ENCODE data around the gene KRT36.

KRT36 gene

GRCh38 chr17:41489531-41489930 lies at the start of gene KRT36:
TSS of gene KRT36 (minus strand) at chr17:41489910. CDS start at chr17:41489864, 46 bp downstream.
- POLR2A ChIA-PET: interaction anchor here (1.0 kb wide), 1 partner anchor 176 kb away, joined by 3 read pairs; no protein-coding TSS in a partner anchor
- CTCF ChIA-PET: interaction anchor here (0.6 to 1.6 kb wide), 2 partner anchors 33 to 59 kb away, joined by 4 to 6 read pairs; no protein-coding TSS in a partner anchor
- DNase-seq (ENCODE audit: extremely low spot score): no peak
- no peak for TF ChIP-seq HDGF (IDR thresholded peaks at IDR 0.05; ENCODE audit: borderline replicate concordance)
- no peak for TF ChIP-seq TARDBP (IDR thresholded peaks at IDR 0.05)
- no peak for TF ChIP-seq L3MBTL2 (conservative IDR thresholded peaks at IDR 0.05)
- TF ChIP-seq, protein P1, sequence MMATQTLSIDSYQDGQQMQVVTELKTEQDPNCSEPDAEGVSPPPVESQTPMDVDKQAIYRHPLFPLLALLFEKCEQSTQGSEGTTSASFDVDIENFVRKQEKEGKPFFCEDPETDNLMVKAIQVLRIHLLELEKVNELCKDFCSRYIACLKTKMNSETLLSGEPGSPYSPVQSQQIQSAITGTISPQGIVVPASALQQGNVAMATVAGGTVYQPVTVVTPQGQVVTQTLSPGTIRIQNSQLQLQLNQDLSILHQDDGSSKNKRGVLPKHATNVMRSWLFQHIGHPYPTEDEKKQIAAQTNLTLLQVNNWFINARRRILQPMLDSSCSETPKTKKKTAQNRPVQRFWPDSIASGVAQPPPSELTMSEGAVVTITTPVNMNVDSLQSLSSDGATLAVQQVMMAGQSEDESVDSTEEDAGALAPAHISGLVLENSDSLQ (IDR thresholded peaks at IDR 0.05): no peak
- no peak for TF ChIP-seq SP1 (IDR thresholded peaks at IDR 0.05)
- no peak for TF ChIP-seq ZNF384 (IDR thresholded peaks at IDR 0.05)
- TF ChIP-seq LEF1 (IDR thresholded peaks at IDR 0.05; ENCODE audit: borderline replicate concordance): no peak
- no peak for TF ChIP-seq ELF4 (IDR thresholded peaks at IDR 0.05)
- TF ChIP-seq BHLHE40 (IDR thresholded peaks at IDR 0.05; ENCODE audit: borderline replicate concordance): no peak

DNA sequence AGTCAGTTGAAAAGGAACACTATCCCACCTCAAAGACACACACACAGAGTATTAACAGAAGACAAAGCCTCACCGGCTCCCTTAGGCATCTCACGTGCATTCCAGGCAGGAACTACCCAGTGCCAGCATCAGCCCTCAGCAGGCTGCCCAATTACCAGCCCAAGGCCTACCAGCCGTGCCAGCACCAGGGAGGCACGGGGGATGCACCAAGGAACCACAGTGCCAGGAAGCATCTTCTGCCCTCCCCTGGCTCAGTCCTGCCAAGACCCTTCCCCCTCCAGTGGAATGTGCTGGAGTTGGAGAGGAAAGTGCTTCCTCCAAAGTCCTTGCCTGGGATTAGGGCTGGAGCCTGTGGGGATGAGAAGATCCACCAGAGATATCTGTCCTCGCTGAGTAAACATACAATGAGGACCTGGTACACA lies 49.4 kb upstream of the KRT36 start:
- POLR2A ChIA-PET: no interaction called here
- TF ChIP-seq, protein P1 (IDR thresholded peaks at IDR 0.05): no peak
- TF ChIP-seq TARDBP (IDR thresholded peaks at IDR 0.05) (no peak), FOXA1 (IDR thresholded peaks at IDR 0.05) (no peak), ARNT (IDR thresholded peaks at IDR 0.05) (no peak)
- CTCF ChIA-PET: interaction anchor here (2.8 kb wide), 1 partner anchor 10 kb away, joined by 36 read pairs; no protein-coding TSS in a partner anchor
- no peak for DNase-seq (ENCODE audit: extremely low spot score)

GRCh38 chr17:41538565-41538991 lies 48.9 kb upstream of the KRT36 start:
- ChIA-PET POLR2A (no interaction called here), CTCF (interaction anchor here (2.8 kb wide), 1 partner anchor 10 kb away, joined by 36 read pairs; no protein-coding TSS in a partner anchor)
- no peak for DNase-seq (ENCODE audit: extremely low spot score)
- TF ChIP-seq NFRKB (IDR thresholded peaks at IDR 0.05) (no peak), FOXM1 (IDR thresholded peaks at IDR 0.05; ENCODE audit: borderline replicate concordance) (no peak), CTBP1 (IDR thresholded peaks at IDR 0.05; ENCODE audit: borderline replicate concordance) (no peak), ARNT (IDR thresholded peaks at IDR 0.05) (no peak), TARDBP (IDR thresholded peaks at IDR 0.05) (no peak), ZNF384 (IDR thresholded peaks at IDR 0.05) (no peak), HDGF (IDR thresholded peaks at IDR 0.05; ENCODE audit: borderline replicate concordance) (no peak), SUZ12 (IDR thresholded peaks at IDR 0.05) (no peak), L3MBTL2 (conservative IDR thresholded peaks at IDR 0.05) (no peak)
- TF ChIP-seq, protein P1 (IDR thresholded peaks at IDR 0.05): no peak

GRCh38 chr17:41537990-41538389 lies 48.3 kb upstream of the KRT36 start:
- DNase-seq (ENCODE audit: extremely low spot score): no peak
- POLR2A ChIA-PET: no interaction called here
- TF ChIP-seq CTBP1 (IDR thresholded peaks at IDR 0.05; ENCODE audit: borderline replicate concordance): no peak
- TF ChIP-seq SUZ12 (IDR thresholded peaks at IDR 0.05): no peak
- no peak for TF ChIP-seq LEF1 (IDR thresholded peaks at IDR 0.05; ENCODE audit: borderline replicate concordance)
- TF ChIP-seq ARNT (IDR thresholded peaks at IDR 0.05): no peak
- TF ChIP-seq FOXM1 (IDR thresholded peaks at IDR 0.05; ENCODE audit: borderline replicate concordance): no peak
- TF ChIP-seq FOXK2 (IDR thresholded peaks at IDR 0.05): no peak
- TF ChIP-seq SP1 (IDR thresholded peaks at IDR 0.05): no peak
- no peak for TF ChIP-seq NFRKB (IDR thresholded peaks at IDR 0.05)
- no peak for TF ChIP-seq ELF4 (IDR thresholded peaks at IDR 0.05)
- no peak for TF ChIP-seq L3MBTL2 (conservative IDR thresholded peaks at IDR 0.05)
- no peak for TF ChIP-seq TARDBP (IDR thresholded peaks at IDR 0.05)
- CTCF ChIA-PET: interaction anchor here (1.4 kb wide), 1 partner anchor 12 kb away, joined by 6 read pairs; no protein-coding TSS in a partner anchor

DNA sequence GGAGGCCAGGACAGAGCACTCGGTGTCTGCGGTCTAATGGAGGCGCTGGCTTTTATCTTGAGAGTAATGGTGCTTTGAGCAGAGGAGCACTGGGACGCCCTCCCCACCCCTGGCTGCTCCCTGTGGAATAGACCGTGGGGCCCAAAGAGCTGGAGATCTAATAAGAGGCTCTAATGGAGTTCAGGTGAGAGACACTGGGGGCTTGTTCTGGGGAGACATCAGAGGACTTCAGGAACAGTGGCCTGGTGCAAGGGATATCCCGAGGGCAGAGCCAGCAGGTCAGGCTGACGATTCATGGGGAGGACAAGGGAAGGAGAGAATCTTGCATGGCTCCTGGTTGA lies 47.9 kb upstream of the KRT36 start:
- CTCF ChIA-PET: interaction anchor here (1.4 kb wide), 1 partner anchor 12 kb away, joined by 6 read pairs; no protein-coding TSS in a partner anchor
- no peak for TF ChIP-seq FOXM1 (IDR thresholded peaks at IDR 0.05; ENCODE audit: borderline replicate concordance)
- TF ChIP-seq SUZ12 (IDR thresholded peaks at IDR 0.05): no peak
- no peak for TF ChIP-seq NFRKB (IDR thresholded peaks at IDR 0.05)
- no peak for TF ChIP-seq LEF1 (IDR thresholded peaks at IDR 0.05; ENCODE audit: borderline replicate concordance)
- TF ChIP-seq, protein P1 (IDR thresholded peaks at IDR 0.05): no peak
- TF ChIP-seq ARNT (IDR thresholded peaks at IDR 0.05): no peak
- no peak for TF ChIP-seq FOXA1 (IDR thresholded peaks at IDR 0.05)
- TF ChIP-seq HDGF (IDR thresholded peaks at IDR 0.05; ENCODE audit: borderline replicate concordance): no peak
- no peak for TF ChIP-seq ZNF384 (IDR thresholded peaks at IDR 0.05)

More for the DNA sequence above, 47.9 kb upstream of the KRT36 start:
- POLR2A ChIA-PET: no interaction called here
- DNase-seq (ENCODE audit: extremely low spot score): no peak
